GM19193 (cell line): Measurements from ENCODE around the gene ADGRG6.

Experiments
- POLR2A ChIP-seq: IDR thresholded peaks from 4 replicates; pipeline ENCODE4 v1.6.1; 2011; ENCODE audit not compliant: insufficient read depth, insufficient read length; ENCODE audit errors: extremely low read depth

ADGRG6 gene

GRCh38 chr6:142381845-142382378 lies 80.1 kb downstream of the ADGRG6 start:
- no peak for TF ChIP-seq POLR2A

GRCh38 chr6:142384519-142385254 lies 82.9 kb downstream of the ADGRG6 start:
- TF ChIP-seq POLR2A, result no peak

GRCh38 chr6:142385352-142385751 lies 83.5 kb downstream of the ADGRG6 start:
- no peak for TF ChIP-seq POLR2A

- TF ChIP-seq POLR2A, result no peak
Observed at GRCh38 chr6:142386657-142387056, 84.8 kb downstream of the ADGRG6 start.

- TF ChIP-seq POLR2A, result no peak
Observed at GRCh38 chr6:142387997-142388815, 86.4 kb downstream of the ADGRG6 start.

- no peak for TF ChIP-seq POLR2A
Observed at GRCh38 chr6:142395266-142395665, 93.5 kb downstream of the ADGRG6 start.

GRCh38 chr6:142395768-142396231 lies 94.0 kb downstream of the ADGRG6 start:
- TF ChIP-seq POLR2A, result no peak

- TF ChIP-seq POLR2A, result no peak
Observed at GRCh38 chr6:142398353-142398752, 96.5 kb downstream of the ADGRG6 start.

GRCh38 chr6:142399739-142400138 lies 97.9 kb downstream of the ADGRG6 start:
- no peak for TF ChIP-seq POLR2A

GRCh38 chr6:142400495-142400894 lies 98.7 kb downstream of the ADGRG6 start:
- TF ChIP-seq POLR2A, result no peak

- TF ChIP-seq POLR2A, result no peak
Observed at GRCh38 chr6:142401838-142402237, 100.0 kb downstream of the ADGRG6 start.

GRCh38 chr6:142404751-142405150 lies 102.9 kb downstream of the ADGRG6 start:
- TF ChIP-seq POLR2A, result no peak

GRCh38 chr6:142406131-142406530 lies 104.3 kb downstream of the ADGRG6 start:
- TF ChIP-seq POLR2A, result no peak

- no peak for TF ChIP-seq POLR2A
Observed at GRCh38 chr6:142407685-142408273, 106.0 kb downstream of the ADGRG6 start.

- no peak for TF ChIP-seq POLR2A
Observed at GRCh38 chr6:142408409-142408808, 106.6 kb downstream of the ADGRG6 start.

- no peak for TF ChIP-seq POLR2A
Observed at GRCh38 chr6:142409794-142410193, 108.0 kb downstream of the ADGRG6 start.

- TF ChIP-seq POLR2A, result no peak
Observed at GRCh38 chr6:142411145-142411544, 109.3 kb downstream of the ADGRG6 start.
